AG08395 (cell line): ENCODE results near the gene DISC1.
"Not testable (repeated sequence)": the region's sequence is repeated elsewhere in the genome, so short reads cannot be mapped to it uniquely, and the experiment has no call there.

Experiments
- DNase-seq: peaks from one replicate; pipeline ENCODE4 v3.0.0; 2012; ENCODE audit warnings: mixed read lengths, low spot score

DISC1 gene

GRCh38 chr1:231626535-231626950, at the start of gene DISC1:
Gene DISC1 (plus strand): TSS chr1:231626790. CDS start chr1:231626868, 78 bp downstream.
- DNase-seq = peak; percentile 92

DNA sequence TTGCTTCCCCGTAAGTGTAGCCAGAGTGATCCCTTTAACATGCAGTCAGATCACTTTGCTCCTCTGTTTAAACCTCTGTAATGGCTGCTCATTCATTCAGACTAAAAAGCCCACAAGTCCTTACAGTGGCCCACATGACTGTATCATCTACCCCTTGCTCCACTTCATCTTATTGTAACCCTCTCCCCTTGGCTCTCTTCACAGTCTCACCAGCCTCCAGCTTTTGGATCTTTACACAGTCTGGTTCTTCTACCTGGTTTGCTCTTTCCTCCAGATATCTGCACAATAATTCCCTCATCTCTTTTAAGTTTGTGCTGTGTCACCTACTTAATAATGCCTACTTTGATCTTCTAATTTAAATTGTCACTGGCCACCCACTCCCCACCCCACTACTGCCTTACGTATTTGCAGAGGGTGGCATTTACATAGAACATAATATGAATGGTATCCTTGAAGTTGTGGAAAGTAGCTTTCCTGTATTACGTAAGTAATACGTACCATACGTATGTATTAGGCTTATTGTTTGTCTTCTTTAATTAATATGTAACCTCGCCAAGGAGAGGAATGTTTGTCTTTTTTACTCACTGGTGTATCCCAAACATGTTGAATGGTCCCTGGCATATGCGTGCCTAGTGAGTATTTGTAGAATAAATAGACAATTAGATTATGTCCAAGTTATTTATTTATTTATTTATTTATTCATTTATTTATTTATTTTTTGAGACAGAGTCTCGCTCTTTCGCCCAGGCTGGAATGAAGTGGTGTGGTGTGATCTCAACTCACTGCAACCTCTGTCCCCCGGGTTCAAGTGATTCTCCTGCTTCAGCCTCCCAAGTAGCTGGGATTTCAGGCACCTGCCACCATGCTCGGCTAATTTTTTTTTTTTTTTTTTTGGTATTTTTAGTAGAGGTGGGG, 49.5 kb upstream of the DISC1 start:
- no peak for DNase-seq

GRCh38 chr1:231580874-231581273, 45.7 kb upstream of the DISC1 start:
- no peak for DNase-seq

DNA sequence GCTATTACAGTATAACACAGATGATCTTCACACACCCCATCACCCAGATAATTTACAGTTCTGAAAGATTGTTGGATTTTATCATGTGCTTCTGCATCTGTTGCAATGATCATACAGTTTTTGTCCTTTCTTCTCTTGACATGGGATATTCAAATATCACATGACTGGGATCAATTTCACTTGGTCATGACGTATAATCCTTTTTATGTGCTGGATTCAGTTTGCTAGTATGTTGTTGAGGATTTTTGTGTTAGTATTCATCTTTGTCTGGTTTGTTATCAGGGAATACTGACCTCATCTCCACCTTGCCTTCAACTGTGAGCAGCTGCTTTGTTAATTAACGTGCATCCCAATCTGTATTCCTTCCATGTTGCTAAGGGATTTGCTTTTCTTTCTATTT, 44.7 kb upstream of the DISC1 start:
- DNase-seq = no peak

DNA sequence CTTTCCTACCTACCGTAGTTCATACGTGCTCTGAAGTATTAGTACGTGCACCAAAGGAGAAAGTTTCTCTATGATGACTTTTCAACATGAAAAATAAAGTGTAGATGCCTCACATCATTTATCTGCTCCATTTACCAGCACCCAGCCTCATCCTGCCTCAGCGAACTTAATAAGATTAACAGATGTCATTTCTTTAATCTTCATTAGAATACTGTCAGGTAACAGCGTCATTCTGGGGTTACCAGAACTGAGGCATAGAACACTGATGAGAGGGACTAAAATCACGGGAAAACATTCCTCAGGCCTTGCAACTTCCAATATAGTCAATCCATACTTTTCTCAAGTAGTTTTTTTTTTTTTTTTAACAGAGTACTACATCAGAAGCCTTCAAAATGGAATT, 43.2 kb upstream of the DISC1 start:
- DNase-seq = no peak

DNA sequence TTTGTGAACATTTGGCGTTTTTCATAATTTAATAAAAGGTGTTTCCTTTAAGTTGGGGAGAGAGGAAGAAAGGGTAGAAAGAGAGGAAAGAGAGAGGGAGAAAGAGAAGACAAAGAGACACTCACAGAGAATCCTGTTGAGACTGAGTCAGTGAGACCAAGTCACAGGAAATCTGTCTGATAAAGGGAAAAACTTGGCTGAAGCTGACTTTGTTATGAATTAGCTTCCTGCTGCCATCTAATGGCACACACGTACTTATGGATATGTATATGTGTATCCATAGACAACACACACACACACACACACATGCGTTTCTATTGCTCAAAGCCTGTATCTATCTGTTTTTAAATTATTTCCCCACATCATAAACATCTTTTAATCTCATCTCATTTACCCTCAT, 42.5 kb upstream of the DISC1 start:
- peak; percentile 49 for DNase-seq

DNA sequence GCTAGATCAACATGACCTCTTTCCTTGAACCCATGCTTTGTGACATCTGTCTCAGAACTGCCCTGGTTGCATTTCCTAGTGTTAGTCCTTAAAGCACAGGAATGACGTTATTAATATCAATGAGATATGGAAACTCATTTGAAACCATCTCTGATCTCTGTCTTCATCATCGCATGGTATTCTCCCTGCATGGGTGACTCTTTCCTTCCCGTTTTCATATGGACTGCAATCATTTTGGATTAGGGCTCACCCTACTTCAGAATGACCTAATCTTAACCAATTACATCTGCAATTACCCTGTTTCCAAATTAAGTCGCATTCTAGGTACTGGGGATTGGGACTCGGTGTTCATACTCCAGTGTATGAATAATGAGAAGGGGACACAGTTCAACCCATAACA, 41.7 kb upstream of the DISC1 start:
- no peak for DNase-seq

GRCh38 chr1:231590453-231591198, 36.0 kb upstream of the DISC1 start:
- peak; percentile 63 for DNase-seq

DNA sequence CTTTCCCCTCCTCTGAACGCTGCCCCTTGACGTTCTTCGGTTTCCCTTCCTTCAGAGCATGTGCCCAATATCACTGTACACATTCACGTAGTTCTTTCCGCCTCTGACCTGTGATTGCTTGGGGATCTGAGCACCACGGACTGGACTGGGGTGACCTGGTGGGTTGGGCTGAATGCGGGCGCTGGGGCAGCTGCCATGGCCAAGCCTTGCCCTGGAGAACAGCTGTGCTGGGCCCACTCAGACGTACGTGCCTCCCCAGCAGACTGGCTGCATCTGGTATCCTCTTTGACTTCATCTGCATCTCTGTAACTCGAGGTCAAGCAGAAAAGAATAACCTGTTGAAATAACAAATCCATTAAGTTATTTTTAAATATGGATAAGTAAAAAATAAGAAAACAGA, 35.1 kb upstream of the DISC1 start:
- DNase-seq = no peak

- DNase-seq = no peak
Observed at GRCh38 chr1:231592809-231593208, 33.8 kb upstream of the DISC1 start.

GRCh38 chr1:231593264-231593663, 33.3 kb upstream of the DISC1 start:
- DNase-seq = not testable (repeated sequence)

DNA sequence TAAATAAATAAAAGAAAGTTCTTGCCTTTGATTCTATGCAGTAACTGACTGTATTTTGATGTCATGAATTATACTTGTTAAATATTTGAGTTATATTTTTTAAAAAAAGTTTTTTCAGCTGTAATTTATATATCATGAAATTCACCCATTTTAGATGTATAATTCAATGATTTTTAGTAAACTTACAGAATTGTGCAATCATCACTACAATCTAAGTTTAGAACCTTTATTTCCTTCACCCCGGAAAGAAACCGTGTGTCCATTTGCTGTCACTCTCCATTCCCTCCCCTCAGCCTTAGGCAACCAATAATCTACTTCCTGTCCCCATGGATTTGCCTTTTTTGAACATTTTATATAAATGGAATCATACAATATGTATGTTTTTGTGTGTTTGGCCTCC, 32.5 kb upstream of the DISC1 start:
- DNase-seq = no peak

- DNase-seq = no peak
Observed at GRCh38 chr1:231594749-231595148, 31.8 kb upstream of the DISC1 start.

DNA sequence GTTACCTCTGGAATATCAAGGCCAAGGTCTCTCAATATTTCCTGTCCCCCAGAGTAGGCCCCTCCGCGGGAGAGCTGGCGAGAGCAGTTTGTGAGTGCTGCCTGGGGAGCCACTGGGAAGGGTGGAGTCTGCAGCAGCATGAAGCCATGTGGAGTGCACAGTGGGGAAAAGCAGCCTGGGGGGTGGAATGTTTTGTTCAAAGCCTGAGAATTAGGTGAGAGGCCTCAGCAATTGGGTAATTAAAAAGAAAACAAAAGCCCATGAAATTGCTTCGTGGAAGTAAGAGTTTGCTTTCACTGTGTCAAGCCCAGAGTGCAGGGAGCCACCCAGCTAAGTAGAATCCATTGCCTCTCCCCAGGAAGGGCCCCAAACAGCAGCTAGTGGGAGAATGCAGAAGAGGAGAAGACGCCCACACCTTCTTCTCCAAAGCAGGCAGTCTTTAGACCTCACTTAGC, 30.2 kb upstream of the DISC1 start:
- no peak for DNase-seq

GRCh38 chr1:231597971-231598370, 28.6 kb upstream of the DISC1 start:
- DNase-seq = no peak

GRCh38 chr1:231600458-231600976, 26.1 kb upstream of the DISC1 start:
- DNase-seq = no peak

- no peak for DNase-seq
Observed at GRCh38 chr1:231601824-231602672, 24.5 kb upstream of the DISC1 start.

DNA sequence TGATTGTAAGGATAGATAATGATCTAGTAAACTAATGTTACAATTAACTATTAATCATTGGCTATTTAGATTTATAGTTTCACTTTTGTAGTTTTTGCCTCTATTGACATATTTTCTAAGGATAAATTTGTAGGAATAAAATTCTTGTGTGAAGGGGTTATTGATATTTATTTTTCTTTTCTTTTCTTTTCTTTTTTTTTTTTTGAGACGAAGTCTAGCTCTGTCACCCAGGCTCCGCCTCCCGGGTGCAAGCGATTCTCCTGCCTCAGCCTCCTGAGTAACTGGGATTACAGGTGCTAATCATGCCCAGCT, 24.0 kb upstream of the DISC1 start:
- DNase-seq = no peak

GRCh38 chr1:231603598-231604275, 22.9 kb upstream of the DISC1 start:
- peak; percentile 61 for DNase-seq

DNA sequence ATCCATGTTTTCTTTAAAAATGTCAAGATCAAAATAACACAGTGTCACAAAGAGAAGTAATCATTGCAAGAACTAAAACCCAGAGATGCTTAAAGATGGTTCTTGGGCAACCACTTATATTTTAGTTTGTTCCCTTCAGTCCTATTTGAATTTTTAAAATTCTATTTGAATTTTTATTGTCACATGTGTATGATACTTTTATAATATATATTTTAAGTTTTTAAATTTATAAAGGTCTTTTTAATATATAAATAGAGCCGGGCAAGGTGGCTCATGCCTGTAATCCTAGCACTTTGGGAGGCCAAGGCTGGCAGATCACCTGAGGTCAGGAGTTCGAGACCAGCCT, 22.3 kb upstream of the DISC1 start:
- no peak for DNase-seq
